ENCODE data around the gene SEC14L1.

SEC14L1 gene

GRCh38 chr17:77217566-77217965, 76.8 kb downstream of the SEC14L1 start:
- no peak for DNase-seq

GRCh38 chr17:77218902-77219301, 78.1 kb downstream of the SEC14L1 start:
- no peak for DNase-seq

GRCh38 chr17:77222356-77222755, 81.6 kb downstream of the SEC14L1 start:
- DNase-seq, result no peak

- DNase-seq, result no peak
Observed at GRCh38 chr17:77223642-77224420, 83.1 kb downstream of the SEC14L1 start.

- no peak for DNase-seq
Observed at GRCh38 chr17:77225265-77225664, 84.5 kb downstream of the SEC14L1 start.

- no peak for DNase-seq
Observed at GRCh38 chr17:77227461-77228240, 86.9 kb downstream of the SEC14L1 start.

GRCh38 chr17:77228241-77228752, 87.5 kb downstream of the SEC14L1 start:
- DNase-seq, result no peak

- DNase-seq, result no peak
Observed at GRCh38 chr17:77228816-77229215, 88.0 kb downstream of the SEC14L1 start.

- DNase-seq, result no peak
Observed at GRCh38 chr17:77229786-77230435, 89.1 kb downstream of the SEC14L1 start.

GRCh38 chr17:77230436-77230830, 89.7 kb downstream of the SEC14L1 start:
- DNase-seq, result no peak

GRCh38 chr17:77231076-77231871, 90.5 kb downstream of the SEC14L1 start:
- DNase-seq, result no peak

- DNase-seq, result no peak
Observed at GRCh38 chr17:77233127-77233526, 92.4 kb downstream of the SEC14L1 start.

GRCh38 chr17:77233635-77234334, 93.0 kb downstream of the SEC14L1 start:
- DNase-seq, result no peak

GRCh38 chr17:77234695-77235094, 93.9 kb downstream of the SEC14L1 start:
- DNase-seq, result no peak

- DNase-seq, result no peak
Observed at GRCh38 chr17:77235370-77235941, 94.7 kb downstream of the SEC14L1 start.

- DNase-seq, result no peak
Observed at GRCh38 chr17:77237232-77238008, 96.7 kb downstream of the SEC14L1 start.

GRCh38 chr17:77240976-77241375, 100.2 kb downstream of the SEC14L1 start:
- DNase-seq, result no peak

- no peak for DNase-seq
Observed at GRCh38 chr17:77242118-77242851, 101.5 kb downstream of the SEC14L1 start.

GRCh38 chr17:77245162-77245926, 104.6 kb downstream of the SEC14L1 start:
- DNase-seq, result no peak
